Stimulated activated CD4-positive, alpha-beta T cell treated with anti-CD3 and anti-CD28 coated beads, Interleukin-1b, Interleukin-23, amount 100 ng/mL, for 1 hour (primary cell): ENCODE results near the gene URAD.
"Not testable (repeated sequence)": the region's sequence is repeated elsewhere in the genome, so short reads cannot be mapped to it uniquely, and the experiment has no call there.

Source experiments
- DNase-seq, 2 donors: peaks; one replicate each; pipeline ENCODE4 v3.0.0-alpha.2; 2020; ENCODE audit warnings: low read depth in 2 of 2

URAD gene

GRCh38 chr13:27988520-27988919, at the start of gene URAD:
Gene URAD, minus strand, starts transcription at chr13:27988693. Its CDS starts 56 bp downstream, at chr13:27988637.
- DNase-seq, result no peak

GRCh38 chr13:28037399-28037798, 48.9 kb upstream of the URAD start:
- DNase-seq, result no peak

- no peak for DNase-seq
These were observed 46.8 kb upstream of the URAD start for GRCh38 chr13:28035146-28035782.

GRCh38 chr13:28033894-28034655, 45.6 kb upstream of the URAD start:
- DNase-seq, result no peak

- DNase-seq, result not testable (repeated sequence)
These were observed 43.9 kb upstream of the URAD start for GRCh38 chr13:28032438-28032837.

- DNase-seq, result no peak
These were observed 43.4 kb upstream of the URAD start for GRCh38 chr13:28031896-28032288.

- no peak for DNase-seq
These were observed 42.9 kb upstream of the URAD start for GRCh38 chr13:28031220-28031895.

- DNase-seq, result no peak
These were observed 39.3 kb upstream of the URAD start for GRCh38 chr13:28027607-28028364.

- no peak for DNase-seq
These were observed 38.6 kb upstream of the URAD start for GRCh38 chr13:28027071-28027470.

- DNase-seq, result no peak
These were observed 38.0 kb upstream of the URAD start for GRCh38 chr13:28026508-28026907.

- no peak for DNase-seq
These were observed 34.5 kb upstream of the URAD start for GRCh38 chr13:28022848-28023518.

GRCh38 chr13:28014301-28014700, 25.8 kb upstream of the URAD start:
- no peak for DNase-seq

GRCh38 chr13:28013482-28013881, 25.0 kb upstream of the URAD start:
- DNase-seq, result no peak

- DNase-seq, result no peak
These were observed 24.4 kb upstream of the URAD start for GRCh38 chr13:28012896-28013295.

- no peak for DNase-seq
These were observed 23.9 kb upstream of the URAD start for GRCh38 chr13:28012383-28012782.

- no peak for DNase-seq
These were observed 21.6 kb upstream of the URAD start for GRCh38 chr13:28010046-28010445.

- not testable (repeated sequence) for DNase-seq
These were observed 16.5 kb upstream of the URAD start for GRCh38 chr13:28005016-28005415.

GRCh38 chr13:28002886-28003698, 14.6 kb upstream of the URAD start:
- DNase-seq, result no peak

GRCh38 chr13:28001837-28002473, 13.5 kb upstream of the URAD start:
- no peak for DNase-seq

GRCh38 chr13:28001049-28001448, 12.6 kb upstream of the URAD start:
- DNase-seq, result no peak
